Tibial artery (tissue), 4 donors: ENCODE data around the gene ARMCX4.

Experiments used
- DNase-seq, 2 donors: peaks; one replicate each; pipeline ENCODE4 v3.0.0-alpha.2; 2019
- H3K27ac ChIP-seq, 2 donors: fragments of 200-600 bp; sonication (generic) in 1 of 2; 1 replicate in 1 of 2; 2 replicates in 1 of 2; pipeline ENCODE4 v1.5.1; 2018 to 2019; ENCODE audit warnings: mild to moderate bottlenecking in 1 of 2
- H3K27me3 ChIP-seq, 2 donors: fragments of 200-600 bp; sonication (generic) in 1 of 2; one replicate each; pipeline versions ENCODE4 v1.5.1 to v1.6.0; 2016 to 2019
- H3K36me3 ChIP-seq, 3 donors: fragments of 200-600 bp; sonication (generic) in 2 of 3; one replicate each; pipeline ENCODE4 v1.5.1; 2016 to 2019; ENCODE audit warnings: mild to moderate bottlenecking in 2 of 3
- H3K4me1 ChIP-seq, 4 donors: fragments of 200-600 bp; sonication (generic) in 2 of 4; 1 replicate in 3 of 4; 2 replicates in 1 of 4; pipeline ENCODE4 v1.5.1; 2016 to 2019
- H3K4me3 ChIP-seq, 2 donors: fragments of 200-600 bp; sonication (generic) in 1 of 2; 1 replicate in 1 of 2; 2 replicates in 1 of 2; pipeline ENCODE4 v1.5.1; 2018 to 2019; ENCODE audit warnings: mild to moderate bottlenecking in 2 of 2
- H3K9me3 ChIP-seq, 3 donors: fragments of 200-600 bp; sonication (generic) in 1 of 3; one replicate each; pipeline ENCODE4 v1.5.1; 2016 to 2019
- intact Hi-C: fragments of 100-400 bp; cut with DNase I; formaldehyde crosslinking; loops from one replicate; pipeline ENCODE4 v1.15.0; 2023; ENCODE audit warnings: low total_unique reads
- TF ChIP-seq, protein P1 (sequence below), 2 experiments: fragments of 200-600 bp in 1 of 2; fragments of 450-650 bp in 1 of 2; IDR thresholded peaks; one replicate each; pipeline ENCODE4 v1.5.1; 2017 to 2019; ENCODE audit warnings: antibody characterized with exemption in 2 of 2, mild to moderate bottlenecking in 1 of 2, moderate library complexity in 1 of 2

ARMCX4 gene

DNA sequence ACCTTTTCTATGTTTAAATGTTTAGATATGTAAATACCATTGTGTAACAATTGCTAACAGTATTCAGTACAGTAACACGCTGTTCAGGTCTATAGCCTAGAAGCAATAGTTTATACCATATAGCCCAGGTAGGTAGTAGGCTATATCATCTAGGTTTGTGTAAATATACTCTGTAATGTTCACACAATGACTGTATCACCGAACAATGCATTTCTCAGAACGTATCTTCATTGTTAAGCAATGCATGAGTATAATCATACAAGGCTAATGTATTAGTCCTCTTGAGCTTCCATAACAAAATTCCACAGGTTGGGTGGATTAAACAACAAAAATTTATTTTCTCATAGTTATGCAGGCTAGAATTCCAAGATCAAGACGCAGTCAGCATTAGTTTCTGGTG, 22.7 kb downstream of the ARMCX4 start:
- DNase-seq, result no peak
- TF ChIP-seq, protein P1, sequence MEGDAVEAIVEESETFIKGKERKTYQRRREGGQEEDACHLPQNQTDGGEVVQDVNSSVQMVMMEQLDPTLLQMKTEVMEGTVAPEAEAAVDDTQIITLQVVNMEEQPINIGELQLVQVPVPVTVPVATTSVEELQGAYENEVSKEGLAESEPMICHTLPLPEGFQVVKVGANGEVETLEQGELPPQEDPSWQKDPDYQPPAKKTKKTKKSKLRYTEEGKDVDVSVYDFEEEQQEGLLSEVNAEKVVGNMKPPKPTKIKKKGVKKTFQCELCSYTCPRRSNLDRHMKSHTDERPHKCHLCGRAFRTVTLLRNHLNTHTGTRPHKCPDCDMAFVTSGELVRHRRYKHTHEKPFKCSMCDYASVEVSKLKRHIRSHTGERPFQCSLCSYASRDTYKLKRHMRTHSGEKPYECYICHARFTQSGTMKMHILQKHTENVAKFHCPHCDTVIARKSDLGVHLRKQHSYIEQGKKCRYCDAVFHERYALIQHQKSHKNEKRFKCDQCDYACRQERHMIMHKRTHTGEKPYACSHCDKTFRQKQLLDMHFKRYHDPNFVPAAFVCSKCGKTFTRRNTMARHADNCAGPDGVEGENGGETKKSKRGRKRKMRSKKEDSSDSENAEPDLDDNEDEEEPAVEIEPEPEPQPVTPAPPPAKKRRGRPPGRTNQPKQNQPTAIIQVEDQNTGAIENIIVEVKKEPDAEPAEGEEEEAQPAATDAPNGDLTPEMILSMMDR (IDR thresholded peaks at IDR 0.05), result no peak

DNA sequence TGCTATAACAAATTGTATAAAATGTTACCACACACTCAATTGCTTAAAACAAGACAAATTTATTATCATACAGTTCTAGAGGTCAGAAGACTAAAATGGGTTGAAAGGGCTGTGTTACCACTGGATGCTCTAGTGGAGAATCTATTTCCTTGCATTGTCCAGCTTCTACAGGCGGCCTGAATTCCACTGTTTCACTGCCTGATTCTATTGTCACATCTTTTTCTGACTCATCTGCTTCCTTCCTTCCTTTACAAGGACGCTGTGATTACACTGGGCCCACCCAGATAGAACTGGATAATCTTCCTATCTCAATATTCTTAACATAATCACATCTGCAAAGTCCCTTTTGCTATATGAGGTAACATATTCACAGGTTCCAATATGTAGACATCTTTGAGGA, 45.7 kb downstream of the ARMCX4 start:
- H3K4me1 ChIP-seq, result no peaks in the 10 kb centered on the region
- intact Hi-C loops, result no loop called here
- no peaks in the 10 kb centered on the region for H3K36me3 ChIP-seq
- H3K27ac ChIP-seq, result no peak overlapping the region
- no peaks in the 10 kb centered on the region for H3K27me3 ChIP-seq
- TF ChIP-seq, protein P1 (IDR thresholded peaks at IDR 0.05), result no peak
- no peaks in the 10 kb centered on the region for H3K9me3 ChIP-seq
- H3K4me3 ChIP-seq, result no peak overlapping the region
- no peak for DNase-seq

More for the DNA sequence above, 22.7 kb downstream of the ARMCX4 start:
- intact Hi-C loops, result no loop called here
- Histone ChIP-seq H3K4me1 (no peaks in the 10 kb centered on the region), H3K36me3 (peaks cover 0 to 14% (median 7%) of the 10 kb centered on the region in 3 donors), H3K27ac (no peak overlapping the region), H3K27me3 (no peaks in the 10 kb centered on the region), H3K4me3 (no peak overlapping the region), H3K9me3 (no peaks in the 10 kb centered on the region)
